Pancreas (tissue), 10 donors: Measurements from ENCODE around the gene SORCS3. TPM values are rescaled to one million over a fixed set of nuclear protein-coding genes. Genes with fewer than 3 reads are reported as not detected.

ENCODE experiments used
- ATAC-seq, 4 donors: fragments of 200-7000 bp; cut with Tn5 transposase; one replicate each; pipeline versions ENCODE4 v1.8.0 to v1.9.1; 2020; ENCODE audit warnings: mild to moderate bottlenecking in 4 of 4, moderate library complexity in 4 of 4
- DNase-seq, 6 donors: peaks; one replicate each; pipeline ENCODE4 v3.0.0-alpha.2; 2020
- FAIRE-seq: peaks from 2 replicates; lab custom pipeline; 2012; peaks lifted over from hg19 to GRCh38; lab: Jason Lieb, UNC
- H3K27ac ChIP-seq, 4 donors: fragments of 200-600 bp; sonication (generic); 1 replicate in 3 of 4; 2 replicates in 1 of 4; pipeline versions ENCODE4 v1.5.0 to v1.8.0; 2020
- H3K27me3 ChIP-seq, 4 donors: fragments of 200-600 bp; one replicate each; pipeline ENCODE4 v1.8.0; 2021
- H3K36me3 ChIP-seq, 3 donors: fragments of 200-600 bp; sonication (generic) in 1 of 3; one replicate each; pipeline versions ENCODE4 v1.5.0 to v1.8.0; 2020 to 2021
- H3K4me1 ChIP-seq, 3 donors: fragments of 200-600 bp; one replicate each; pipeline ENCODE4 v1.8.0; 2021
- H3K4me3 ChIP-seq, 4 donors: fragments of 200-600 bp; sonication (generic) in 2 of 4; one replicate each; pipeline versions ENCODE4 v1.5.0 to v1.8.0; 2020 to 2021
- H3K9me3 ChIP-seq, 4 donors: fragments of 200-600 bp; one replicate each; pipeline ENCODE4 v1.8.0; 2021
- WGBS, 2 donors: extraction: QIAGEN DNeasy Blood & Tissue Kit; methylation state at CpG; one replicate each; pipeline ENCODE4 v1.1.7; 2013; 5-methylcytosine and 5-hydroxymethylcytosine counted together
- intact Hi-C, 3 donors: fragments of 100-400 bp; cut with DNase I; formaldehyde crosslinking; loops; one replicate each; pipeline versions ENCODE4 v1.11.1 to v1.14.2; 2022
- polyA plus RNA-seq, 2 donors: library from polyadenylated mRNA; stranded (reverse); fragments of 200-250 nt; gene quantifications; one replicate each; pipeline ENCODE4 v1.2.3, GENCODE V29; 2013
- total RNA-seq, 6 donors: library from RNA; stranded (reverse); fragmentation: NEBNext Ultra II Directional in 4 of 6; extraction: Animal tissue kit (Norgen Biotek cat#: 25700) in 4 of 6; gene quantifications; one replicate each; pipeline versions ENCODE4 v1.2.1 to v1.2.4, GENCODE V29; 2021 to 2023
- TF ChIP-seq, protein P1 (sequence below), 4 donors: fragments of 200-600 bp; sonication (generic) in 3 of 4; IDR thresholded peaks; one replicate each; pipeline versions ENCODE4 v1.5.0 to v1.8.0; 2021; ENCODE audit warnings: antibody characterized with exemption in 4 of 4
- donor health status: healthy with polysubstance abuse.
- donor health status: DM: no; HTN: no; CAD: no; lungs with moderate emphysema.
- donor health status: DM: no; HTN: no; CAD: no.
- donor health status: control.
- donor health status: control.
- donor health status: Bipolar disorder and iron deficiency.
- donor health status: DM: yes; HTN: yes; CAD: no.
- donor health status: DM: no; HTN: no; CAD: no.
- donor health status: DM: no; HTN: no; CAD: no.
- donor health status: DM: yes; HTN: yes; CAD: no.

SORCS3 gene
- total and polyA plus RNA-seq, 8 donors, result 0.02 TPM; not detected in 7

DNA sequence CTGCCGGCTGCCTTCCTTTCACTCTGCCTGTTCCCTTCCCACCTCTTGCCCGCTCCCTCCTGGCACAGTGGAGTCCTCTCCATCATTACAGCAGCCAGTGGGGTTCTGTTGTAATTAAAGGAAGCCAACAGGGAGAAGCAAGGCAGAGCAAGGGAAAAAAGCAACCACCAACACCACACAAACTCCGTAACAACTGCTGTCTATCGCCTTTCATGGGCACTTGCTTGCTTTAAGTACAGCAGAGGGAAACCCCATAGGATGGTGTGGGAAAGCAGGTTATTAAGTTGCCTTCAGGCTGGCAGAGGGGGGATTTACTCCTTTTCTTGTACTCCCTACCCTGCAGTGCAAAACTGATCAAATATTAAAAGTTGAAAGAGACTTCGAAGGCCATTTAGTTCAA lies 22.0 kb downstream of the SORCS3 start:
- Histone ChIP-seq H3K36me3 (no peaks in the 10 kb centered on the region), H3K4me1 (no peaks in the 10 kb centered on the region), H3K27me3 (no peaks in the 10 kb centered on the region), H3K9me3 (no peaks in the 10 kb centered on the region), H3K4me3 (no peak overlapping the region), H3K27ac (no peak overlapping the region)
- no peak for DNase-seq
- TF ChIP-seq, protein P1, sequence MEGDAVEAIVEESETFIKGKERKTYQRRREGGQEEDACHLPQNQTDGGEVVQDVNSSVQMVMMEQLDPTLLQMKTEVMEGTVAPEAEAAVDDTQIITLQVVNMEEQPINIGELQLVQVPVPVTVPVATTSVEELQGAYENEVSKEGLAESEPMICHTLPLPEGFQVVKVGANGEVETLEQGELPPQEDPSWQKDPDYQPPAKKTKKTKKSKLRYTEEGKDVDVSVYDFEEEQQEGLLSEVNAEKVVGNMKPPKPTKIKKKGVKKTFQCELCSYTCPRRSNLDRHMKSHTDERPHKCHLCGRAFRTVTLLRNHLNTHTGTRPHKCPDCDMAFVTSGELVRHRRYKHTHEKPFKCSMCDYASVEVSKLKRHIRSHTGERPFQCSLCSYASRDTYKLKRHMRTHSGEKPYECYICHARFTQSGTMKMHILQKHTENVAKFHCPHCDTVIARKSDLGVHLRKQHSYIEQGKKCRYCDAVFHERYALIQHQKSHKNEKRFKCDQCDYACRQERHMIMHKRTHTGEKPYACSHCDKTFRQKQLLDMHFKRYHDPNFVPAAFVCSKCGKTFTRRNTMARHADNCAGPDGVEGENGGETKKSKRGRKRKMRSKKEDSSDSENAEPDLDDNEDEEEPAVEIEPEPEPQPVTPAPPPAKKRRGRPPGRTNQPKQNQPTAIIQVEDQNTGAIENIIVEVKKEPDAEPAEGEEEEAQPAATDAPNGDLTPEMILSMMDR (IDR thresholded peaks at IDR 0.05), result no peak
- intact Hi-C loops, result no loop called here
- no peak for ATAC-seq
- no peak for FAIRE-seq
- 57 to 73% methylated on average over 5 of the region's 5 CpGs for WGBS, 2 donors

DNA sequence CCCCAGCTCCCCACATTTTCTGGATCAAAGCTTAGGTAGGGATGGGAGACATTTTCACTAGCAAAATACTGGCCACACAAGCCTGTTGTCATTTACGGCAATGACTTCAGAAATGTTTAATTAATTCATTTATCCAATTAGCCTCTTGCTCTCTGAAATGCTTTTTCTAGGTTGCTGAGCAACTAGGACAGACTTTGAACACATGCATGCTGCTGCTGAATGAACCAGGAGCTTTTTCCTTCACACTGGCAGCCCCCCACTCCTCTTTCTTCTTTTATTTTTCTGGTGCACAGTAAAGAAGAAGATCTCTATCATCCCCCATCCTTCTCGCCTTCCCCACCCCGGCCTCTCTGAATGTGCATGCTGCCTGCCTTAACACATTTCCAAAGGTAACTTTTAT lies 22.5 kb downstream of the SORCS3 start:
- Histone ChIP-seq H3K4me1 (no peaks in the 10 kb centered on the region), H3K27ac (no peak overlapping the region), H3K9me3 (no peaks in the 10 kb centered on the region), H3K27me3 (no peaks in the 10 kb centered on the region), H3K36me3 (no peaks in the 10 kb centered on the region), H3K4me3 (no peak overlapping the region)
- no peak for DNase-seq
- WGBS, 2 donors, result 62 to 76% methylated on average over 3 of the region's 3 CpGs
- FAIRE-seq, result no peak
- intact Hi-C loops, result no loop called here
- TF ChIP-seq, protein P1 (IDR thresholded peaks at IDR 0.05), result no peak
- no peak for ATAC-seq

DNA sequence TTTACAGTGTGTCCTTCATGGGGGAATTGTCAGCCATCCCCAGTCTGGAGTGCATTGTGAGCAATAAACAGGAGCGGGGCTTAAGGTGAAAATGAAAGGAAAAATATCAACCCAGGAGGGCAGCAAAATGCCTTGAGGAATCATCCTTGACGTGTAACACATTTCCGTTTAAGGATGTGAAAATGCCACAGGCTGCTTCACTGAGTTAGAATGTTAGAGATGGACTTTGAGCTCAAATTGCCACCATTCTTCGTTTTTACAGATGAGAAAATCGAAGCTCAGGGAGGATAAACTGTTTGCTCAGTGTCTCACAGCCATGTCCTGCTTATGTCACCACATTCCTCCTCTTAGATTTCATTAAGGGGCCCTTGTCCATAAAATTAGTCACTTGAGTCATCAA lies 23.1 kb downstream of the SORCS3 start:
- Histone ChIP-seq H3K4me1 (no peaks in the 10 kb centered on the region), H3K4me3 (no peak overlapping the region), H3K27ac (no peak overlapping the region), H3K27me3 (no peaks in the 10 kb centered on the region), H3K36me3 (no peaks in the 10 kb centered on the region), H3K9me3 (no peaks in the 10 kb centered on the region)
- FAIRE-seq (no peak), DNase-seq (no peak), ATAC-seq (no peak)
- WGBS, 2 donors, result 17 to 22% methylated on average over 5 of the region's 5 CpGs
- intact Hi-C loops, result no loop called here
- TF ChIP-seq, protein P1 (IDR thresholded peaks at IDR 0.05), result no peak

DNA sequence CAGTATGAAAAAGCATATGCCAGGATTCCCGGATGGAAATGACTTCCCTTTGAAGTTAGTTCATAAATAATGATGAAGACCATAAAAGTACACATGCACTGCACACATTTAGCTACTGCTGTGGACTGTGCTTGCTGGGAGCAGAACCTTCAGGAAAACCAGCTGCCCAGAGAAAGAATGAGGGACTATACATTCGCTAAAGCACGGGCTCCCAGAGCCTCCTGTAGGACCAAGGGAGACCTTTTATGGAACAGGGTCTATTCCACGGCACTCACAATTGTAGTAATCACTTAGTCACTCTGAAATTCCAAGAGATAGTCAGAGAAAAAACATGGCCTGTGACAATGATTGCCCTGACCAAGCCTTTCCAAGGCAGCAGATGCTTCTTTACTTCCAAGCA lies 24.1 kb downstream of the SORCS3 start:
- no peak for DNase-seq
- intact Hi-C loops, result no loop called here
- Histone ChIP-seq H3K27me3 (no peaks in the 10 kb centered on the region), H3K9me3 (no peaks in the 10 kb centered on the region), H3K4me3 (no peak overlapping the region), H3K27ac (no peak overlapping the region), H3K36me3 (no peaks in the 10 kb centered on the region), H3K4me1 (no peaks in the 10 kb centered on the region)
- ATAC-seq, result no peak
- TF ChIP-seq, protein P1 (IDR thresholded peaks at IDR 0.05), result no peak
- WGBS, 2 donors, result 57 to 62% methylated on average over 4 of the region's 4 CpGs
- no peak for FAIRE-seq

DNA sequence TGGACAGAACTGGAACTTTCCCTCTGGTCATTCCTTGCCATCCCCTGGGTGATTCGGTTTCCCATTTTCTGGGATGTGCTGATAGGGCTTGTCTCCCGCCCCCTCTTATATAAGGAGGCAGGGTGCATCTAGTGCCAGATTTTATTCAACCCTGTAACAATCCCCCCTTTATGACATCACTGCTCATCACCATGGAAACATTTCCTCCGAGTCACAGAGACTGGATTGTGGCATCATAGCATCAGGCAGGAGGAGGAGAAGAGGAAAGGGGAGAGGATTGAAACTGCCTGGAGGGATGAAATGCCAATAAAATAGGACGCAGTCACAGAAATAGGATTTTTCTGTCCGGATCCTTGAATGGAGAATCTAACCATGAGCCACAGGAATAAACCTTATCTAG lies 25.0 kb downstream of the SORCS3 start:
- no peak for DNase-seq
- H3K4me3 ChIP-seq, result no peak overlapping the region
- 49 to 66% methylated on average over 5 of the region's 5 CpGs for WGBS, 2 donors
- H3K36me3 ChIP-seq, result no peaks in the 10 kb centered on the region
- FAIRE-seq, result no peak
- TF ChIP-seq, protein P1 (IDR thresholded peaks at IDR 0.05), result no peak
- H3K27ac ChIP-seq, result no peak overlapping the region
- intact Hi-C loops, result no loop called here
- peaks cover 0 to 5% (median 0%) of the 10 kb centered on the region in 4 donors for H3K9me3 ChIP-seq
- H3K27me3 ChIP-seq, result no peaks in the 10 kb centered on the region
- H3K4me1 ChIP-seq, result no peaks in the 10 kb centered on the region
- ATAC-seq, result no peak
